Occipital lobe (tissue), 2 donors: Measurements from ENCODE around the gene ARL14EP. TPM values are rescaled to one million over a fixed set of nuclear protein-coding genes. Genes with fewer than 3 reads are reported as not detected.

ENCODE experiments used
- DNase-seq: peaks from one replicate; lab custom pipeline; 2025; lab: John Stamatoyannopoulos, UW
- total RNA-seq: library from RNA; depleted of rRNA; stranded (reverse); fragments of >200 nt; gene quantifications from one replicate; pipeline ENCODE4 v1.2.3, GENCODE V29; 2014

Gene ARL14EP
- total RNA-seq, 1 donor from 2014 or later: 68.8 TPM

- DNase-seq: no peak
Observed at GRCh38 chr11:30326906-30327305, 4.0 kb downstream of the ARL14EP start.

DNA sequence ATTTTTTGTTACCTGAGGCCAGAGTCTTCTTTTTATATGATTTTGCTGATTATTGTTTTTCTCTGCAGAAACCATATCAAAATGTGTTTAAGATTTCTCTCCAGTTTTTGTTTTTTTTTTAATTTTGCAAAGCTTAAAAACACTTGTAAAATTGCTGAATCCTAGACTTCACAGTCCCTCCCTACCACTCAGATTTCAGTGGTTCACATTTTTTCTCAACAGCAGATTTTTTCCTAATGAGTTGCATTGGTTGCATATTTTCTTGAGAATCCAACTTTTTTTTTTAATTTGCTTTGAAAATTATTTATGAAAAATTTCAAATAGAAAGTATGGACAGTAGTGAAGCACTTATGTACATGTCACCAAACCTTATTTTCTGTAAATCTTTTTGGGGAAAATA is 5.8 kb downstream of the ARL14EP start:
- DNase-seq: no peak

GRCh38 chr11:30329150-30329940 is 6.4 kb downstream of the ARL14EP start:
- no peak for DNase-seq

DNA sequence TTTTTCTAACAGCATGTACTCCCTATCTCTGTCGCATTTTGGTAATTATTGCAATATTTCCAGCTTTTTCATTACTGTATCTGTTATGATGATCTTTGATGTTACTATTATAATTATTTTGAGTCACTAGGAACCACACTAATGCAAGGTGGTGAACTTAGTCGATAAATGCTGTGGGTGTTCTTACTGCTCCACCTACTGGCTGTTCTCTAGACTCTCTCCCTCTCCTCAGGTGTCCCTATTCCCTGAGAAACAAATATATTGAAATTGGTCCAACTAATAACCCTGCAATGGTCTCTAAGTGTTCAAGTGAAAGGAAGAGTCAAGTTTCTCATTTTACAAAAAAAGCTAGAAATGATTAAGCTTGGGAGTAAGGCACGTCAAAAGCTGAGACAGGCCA is 10.5 kb downstream of the ARL14EP start:
- no peak for DNase-seq

GRCh38 chr11:30342736-30343166 is 19.8 kb downstream of the ARL14EP start:
- no peak for DNase-seq

DNA sequence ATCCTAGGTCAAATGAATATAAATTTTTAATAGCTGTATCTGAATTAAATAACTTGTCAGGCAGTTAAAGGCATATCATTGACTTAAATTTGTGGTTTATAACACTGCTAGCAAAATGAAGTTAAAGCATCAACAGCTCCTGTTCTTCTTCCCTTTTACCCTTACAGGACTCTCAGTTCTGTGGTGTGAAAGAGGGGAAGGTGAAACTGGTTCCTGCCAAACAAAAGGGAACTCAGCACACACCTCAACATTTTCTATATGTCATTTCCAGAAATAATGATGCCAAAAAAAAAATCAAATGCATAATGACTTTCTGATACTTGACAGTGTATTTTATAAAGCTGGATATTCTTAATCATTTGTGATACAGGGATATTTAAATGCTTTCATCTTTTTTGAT is 21.2 kb downstream of the ARL14EP start:
- DNase-seq: no peak

GRCh38 chr11:30345644-30346043 is 22.7 kb downstream of the ARL14EP start:
- DNase-seq: no peak

- no peak for DNase-seq
Observed at GRCh38 chr11:30346068-30346688, 23.3 kb downstream of the ARL14EP start.

- DNase-seq: no peak
Observed at GRCh38 chr11:30348035-30348434, 25.1 kb downstream of the ARL14EP start.

- DNase-seq: no peak
Observed at GRCh38 chr11:30349885-30350284, 27.0 kb downstream of the ARL14EP start.

DNA sequence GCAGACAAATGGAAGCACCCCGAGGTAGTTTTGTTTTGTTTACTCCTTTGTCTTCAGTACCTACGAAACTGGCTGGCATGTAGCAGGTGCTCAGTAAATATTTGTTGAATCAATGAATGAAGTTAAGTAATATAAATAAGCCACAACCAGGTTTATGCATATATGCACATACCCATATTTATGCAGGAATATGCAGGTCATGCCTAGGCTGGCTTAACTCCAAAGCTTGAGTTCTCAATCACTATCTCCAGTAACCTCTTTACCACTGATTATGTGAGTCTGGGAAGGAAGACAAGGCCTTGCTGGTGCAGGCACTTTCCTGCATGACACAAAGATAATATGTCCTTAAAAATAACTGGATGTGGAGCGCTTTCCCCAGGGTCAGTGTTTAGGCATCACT is 27.5 kb downstream of the ARL14EP start:
- no peak for DNase-seq

DNA sequence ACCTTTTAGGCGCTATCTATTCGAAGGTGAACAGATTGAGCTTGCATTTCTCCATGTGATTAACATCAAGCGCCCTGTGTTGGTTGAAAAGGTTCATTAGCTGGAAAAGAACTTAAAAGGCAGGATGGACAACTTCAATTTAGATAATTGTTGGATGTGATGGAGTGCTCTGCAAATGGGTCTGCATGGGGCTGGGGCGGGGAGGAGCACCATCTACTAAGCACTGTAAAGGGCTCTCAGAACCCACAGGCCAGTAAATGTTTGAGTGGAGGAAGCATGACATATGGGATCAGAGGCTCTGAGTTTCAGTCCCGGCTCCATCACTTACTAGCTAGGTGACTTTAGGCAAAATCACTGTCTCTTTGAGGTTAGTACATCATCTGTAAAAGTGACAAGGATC is 28.2 kb downstream of the ARL14EP start:
- no peak for DNase-seq

- DNase-seq: no peak
Observed at GRCh38 chr11:30356391-30356790, 33.5 kb downstream of the ARL14EP start.

DNA sequence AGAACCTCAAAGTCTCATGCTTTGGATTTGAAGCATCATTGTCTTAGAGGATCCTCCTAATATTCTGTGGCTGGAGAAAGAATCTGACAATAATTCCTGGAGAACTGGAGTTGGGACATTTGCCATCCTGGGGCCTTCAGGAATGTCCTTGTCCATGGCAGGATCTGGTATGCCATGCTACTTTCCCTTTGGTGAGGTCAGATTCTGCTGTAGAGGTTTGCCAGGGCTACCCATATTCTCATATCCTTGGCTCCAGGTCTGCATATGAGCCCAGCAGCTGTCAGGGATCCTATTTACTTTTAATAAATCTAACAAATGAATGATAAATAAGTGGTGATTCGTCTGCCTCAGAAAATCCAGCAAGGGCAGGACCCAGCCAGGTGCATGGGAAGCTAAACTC is 35.0 kb downstream of the ARL14EP start:
- DNase-seq: no peak

- no peak for DNase-seq
Observed at GRCh38 chr11:30358536-30358935, 35.6 kb downstream of the ARL14EP start.

GRCh38 chr11:30360741-30361140 is 37.8 kb downstream of the ARL14EP start:
- no peak for DNase-seq

GRCh38 chr11:30364139-30364836 is 41.4 kb downstream of the ARL14EP start:
- DNase-seq: no peak

DNA sequence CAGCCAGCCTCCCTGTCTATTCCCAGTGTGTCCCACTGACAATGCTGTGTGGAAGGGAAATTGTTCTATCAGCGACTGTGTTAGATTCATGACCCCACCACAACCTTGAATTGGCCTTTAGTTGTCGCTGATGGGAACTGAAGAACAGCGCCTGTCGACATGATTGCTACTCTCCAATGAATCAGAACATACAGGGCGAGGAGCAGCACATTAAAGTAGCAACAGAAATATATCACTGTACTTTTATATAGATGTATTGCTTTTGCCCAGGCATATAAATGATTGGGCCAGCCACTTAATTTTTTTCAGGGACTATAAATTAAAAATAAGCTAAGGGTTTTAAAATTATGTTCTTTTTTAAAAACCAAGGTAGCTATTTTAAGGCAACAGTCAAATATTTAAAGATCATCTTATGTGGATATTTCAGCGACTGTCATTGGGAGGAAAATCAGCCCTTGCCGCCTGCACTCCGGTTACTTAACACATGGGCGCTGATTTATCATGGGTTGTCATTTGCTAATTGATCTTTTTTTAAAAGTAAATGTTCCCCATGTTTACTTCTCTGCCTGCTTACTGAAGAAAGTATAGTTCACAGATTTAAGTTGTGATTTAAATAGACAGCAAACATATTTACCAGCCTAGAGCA is 42.1 kb downstream of the ARL14EP start:
- no peak for DNase-seq

GRCh38 chr11:30365793-30366517 is 43.1 kb downstream of the ARL14EP start:
- DNase-seq: no peak

DNA sequence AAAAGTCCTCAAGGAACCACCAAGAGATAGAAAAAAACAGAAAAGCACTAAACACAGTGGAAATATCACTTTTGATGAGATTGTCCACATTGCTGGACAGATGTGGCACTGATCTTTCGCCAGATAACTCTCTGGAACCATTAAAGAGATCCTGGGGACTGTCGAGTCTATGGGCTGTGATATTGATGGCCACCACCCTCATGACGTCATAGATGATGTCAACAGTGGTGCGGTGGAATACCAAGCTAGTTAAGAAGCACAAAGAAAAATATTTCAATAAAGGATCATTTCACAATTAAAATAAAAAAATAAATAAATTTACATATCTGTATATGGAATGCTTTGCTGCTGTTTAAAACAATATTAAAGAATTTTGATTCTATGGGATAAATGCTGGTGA is 45.5 kb downstream of the ARL14EP start:
- no peak for DNase-seq

DNA sequence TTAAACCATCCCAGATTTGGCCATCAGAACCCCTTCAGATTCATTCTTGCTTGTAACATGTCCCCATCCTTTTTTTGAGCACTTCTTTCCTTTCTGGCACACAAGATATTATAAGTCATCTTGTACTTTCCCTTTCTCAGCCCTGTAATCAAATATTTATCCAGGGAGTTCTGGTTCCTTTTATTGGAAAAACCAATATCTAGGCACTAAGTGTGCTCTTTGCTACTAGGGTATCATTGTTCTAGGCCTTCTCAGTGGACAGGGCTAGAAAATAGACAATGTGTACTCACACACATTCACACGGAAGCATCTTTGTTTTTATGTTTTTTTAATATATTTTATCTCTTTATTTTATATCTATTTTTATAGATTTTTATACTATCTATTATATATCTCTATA is 47.3 kb downstream of the ARL14EP start:
- DNase-seq: no peak
